HG03039 (cell line): ENCODE results near the gene RRP12.
"Not testable (repeated sequence)": the region's sequence is repeated elsewhere in the genome, so short reads cannot be mapped to it uniquely, and the experiment has no call there.

Source experiments
- ATAC-seq: cut with Tn5 transposase; IDR thresholded peaks from one replicate; pipeline ENCODE4 v1.9.1; 2021; ENCODE audit warnings: mild to moderate bottlenecking, moderate library complexity; ENCODE audit not compliant: unreplicated experiment

RRP12 gene

GRCh38 chr10:97408496-97408992 is 7.4 kb upstream of the RRP12 start:
- ATAC-seq: no peak

DNA sequence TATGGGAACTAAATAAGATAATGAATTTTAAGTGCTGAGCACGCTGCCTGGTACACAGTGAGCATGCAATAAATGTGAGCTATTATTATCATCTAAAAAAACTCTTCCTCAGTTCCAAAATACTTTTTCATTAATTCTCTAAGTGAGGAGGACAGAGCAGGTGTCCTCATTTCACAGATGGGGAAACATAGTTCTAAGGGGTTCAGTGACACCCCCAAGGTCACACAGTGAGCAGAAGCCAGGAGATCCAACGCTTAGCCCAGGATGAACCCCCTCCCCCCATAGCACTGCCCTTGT is 6.8 kb upstream of the RRP12 start:
- ATAC-seq: no peak

GRCh38 chr10:97407211-97407951 is 6.2 kb upstream of the RRP12 start:
- ATAC-seq: peak; percentile 79

DNA sequence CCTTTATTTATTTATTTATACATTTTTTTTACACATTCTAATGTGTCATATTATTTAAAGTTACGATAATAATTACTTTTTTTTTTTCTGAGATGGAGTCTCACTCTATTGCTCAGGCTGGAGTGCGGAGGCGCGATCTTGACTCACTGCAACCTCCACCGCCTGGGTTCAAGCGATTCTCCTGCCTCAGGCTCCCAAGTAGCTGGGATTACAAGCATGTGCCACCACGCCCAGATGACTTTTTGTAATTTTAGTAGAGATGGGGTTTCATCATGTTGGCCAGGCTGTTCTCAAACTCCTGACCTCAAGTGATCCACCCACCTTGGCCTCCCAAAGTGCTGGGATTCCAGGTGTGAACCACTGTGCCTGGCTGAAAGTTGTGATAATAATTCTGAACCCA is 5.3 kb upstream of the RRP12 start:
- ATAC-seq: not testable (repeated sequence)

DNA sequence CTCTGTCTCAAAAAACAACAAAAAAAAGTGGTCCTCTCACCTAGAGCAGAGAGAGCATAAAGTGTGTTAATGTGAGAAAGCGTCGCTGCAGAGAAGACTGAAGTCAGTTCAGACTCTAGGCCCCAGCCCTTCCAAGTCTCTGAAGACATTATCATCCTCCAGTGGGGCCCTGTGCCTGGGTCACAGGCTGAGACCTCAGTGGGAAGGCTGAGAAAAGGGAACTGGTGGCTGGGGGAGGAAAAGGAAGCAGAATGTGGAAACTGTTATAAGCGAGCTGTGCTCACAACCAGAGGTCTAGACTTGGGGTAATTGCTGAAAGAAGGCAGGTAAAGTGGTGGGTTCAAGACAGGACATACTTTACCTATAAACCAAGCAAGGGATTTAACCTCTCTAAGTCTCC is 4.9 kb upstream of the RRP12 start:
- no peak for ATAC-seq

DNA sequence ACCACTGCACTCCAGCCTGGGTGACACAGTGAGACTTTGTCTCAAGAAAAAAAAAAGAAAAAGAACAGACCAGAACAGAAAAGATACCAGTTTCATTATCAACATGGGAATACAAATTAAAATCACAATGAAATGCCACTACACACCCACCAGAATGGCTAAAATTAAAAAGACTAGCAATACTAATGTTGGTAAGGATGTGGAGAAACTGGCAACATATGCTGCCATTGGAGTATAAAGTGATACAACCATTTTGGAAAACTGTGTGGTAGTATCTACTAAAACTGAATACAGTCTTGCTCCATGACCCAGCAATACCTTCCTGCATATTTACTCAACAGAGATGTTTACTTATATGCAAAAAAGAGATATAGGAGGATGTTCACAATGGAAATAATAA is 2.9 kb upstream of the RRP12 start:
- no peak for ATAC-seq

DNA sequence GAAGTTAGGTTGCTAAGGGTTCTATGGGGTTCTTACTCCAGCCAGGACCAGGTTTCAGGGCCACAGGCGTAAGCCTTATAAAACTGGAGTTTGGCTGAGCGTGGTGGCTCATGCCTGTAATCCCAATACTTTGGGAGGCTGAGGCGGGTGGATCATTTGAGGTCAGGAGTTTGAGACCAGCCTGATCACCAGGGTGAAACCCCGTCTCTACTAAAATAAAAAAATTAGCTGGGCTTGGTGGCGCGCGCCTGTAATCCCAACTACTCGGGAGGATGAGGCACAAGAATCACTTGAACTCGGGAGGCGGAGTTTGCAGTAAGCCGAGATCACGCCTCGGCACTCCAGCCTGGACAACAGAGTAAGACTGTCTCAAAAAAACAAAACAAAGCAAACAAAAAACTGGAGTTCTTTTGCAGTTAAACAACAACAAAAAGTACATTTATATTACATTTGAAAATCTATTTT is 347 bp upstream of the RRP12 start:
- ATAC-seq: no peak

DNA sequence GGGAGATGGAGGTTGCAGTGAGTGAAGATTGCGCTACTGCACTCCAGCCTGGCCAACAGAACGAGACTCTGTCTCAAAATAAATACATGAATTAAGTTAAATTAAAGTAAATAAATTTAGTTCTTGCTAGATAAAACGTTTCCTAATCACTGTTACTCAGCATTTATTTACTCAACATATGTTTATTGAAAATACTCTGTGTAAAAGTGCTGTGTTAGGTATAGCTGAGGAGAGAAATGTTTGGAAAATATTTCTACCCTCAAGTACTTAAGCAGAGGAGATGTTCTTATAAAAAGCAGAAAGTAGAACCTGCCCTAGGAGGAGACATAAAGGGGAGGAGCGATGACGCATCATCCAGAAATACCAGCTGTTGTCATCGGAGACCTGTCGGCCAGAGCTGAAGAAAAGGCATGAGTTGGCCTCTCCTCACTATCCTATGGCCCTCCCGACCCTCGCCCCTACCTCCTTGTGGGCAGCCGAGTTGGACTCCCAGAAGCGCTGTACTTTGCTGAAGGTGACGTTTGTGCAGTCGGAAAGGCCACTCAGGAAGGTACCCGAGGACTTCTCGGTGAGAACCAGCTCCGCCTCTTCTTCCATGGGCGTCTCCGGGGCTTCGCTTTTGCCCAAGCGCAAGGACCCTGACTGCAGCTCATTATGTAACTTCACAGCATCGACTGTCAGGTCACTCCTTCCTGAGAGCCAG is 1.1 kb downstream of the RRP12 start:
- no peak for ATAC-seq

DNA sequence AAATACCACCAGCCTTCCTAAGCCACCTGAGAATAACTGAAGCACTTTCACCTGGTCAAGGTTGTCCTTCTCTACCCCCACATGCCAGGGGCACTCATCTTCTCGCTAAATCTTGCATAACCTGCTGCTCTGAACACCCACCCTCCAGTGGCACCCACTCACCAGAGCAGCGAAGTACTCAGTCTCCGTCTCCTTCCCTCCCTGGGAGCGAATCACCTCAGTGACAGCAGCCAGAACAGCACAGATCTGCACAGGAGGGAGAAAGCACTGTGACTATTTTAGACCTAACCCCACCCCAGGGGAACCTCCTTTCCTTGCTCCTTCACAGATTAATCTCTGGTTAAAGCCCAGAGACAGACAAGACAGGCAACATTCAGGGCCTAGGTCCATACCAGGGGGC is 5.1 kb downstream of the RRP12 start:
- no peak for ATAC-seq

DNA sequence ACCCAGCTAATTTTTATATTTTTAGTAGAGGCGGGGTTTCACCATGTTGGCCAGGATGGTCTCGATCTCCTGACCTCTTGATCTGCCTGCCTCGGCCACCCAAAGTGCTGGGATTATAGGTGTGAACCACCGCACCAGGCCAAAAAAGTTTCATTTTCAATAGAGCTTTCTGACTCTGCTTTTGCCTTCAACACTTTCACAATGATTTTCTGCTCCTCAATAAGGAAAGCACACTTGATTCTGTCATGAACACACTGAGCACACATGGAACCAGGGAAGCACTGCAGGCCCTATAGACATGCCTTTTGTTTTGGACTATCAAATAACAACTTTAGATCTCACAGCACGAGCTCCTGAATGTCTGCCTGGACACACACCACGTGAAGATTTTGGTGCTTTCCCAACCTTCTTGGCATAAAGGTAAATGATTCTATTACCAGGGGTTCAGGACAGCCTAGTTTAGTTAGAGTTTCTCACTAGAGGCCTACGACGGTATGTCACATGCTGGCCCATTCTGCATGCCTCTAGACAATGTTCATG is 8.0 kb downstream of the RRP12 start:
- no peak for ATAC-seq

- ATAC-seq: no peak
Observed at GRCh38 chr10:97390091-97390490, 11.0 kb downstream of the RRP12 start.

DNA sequence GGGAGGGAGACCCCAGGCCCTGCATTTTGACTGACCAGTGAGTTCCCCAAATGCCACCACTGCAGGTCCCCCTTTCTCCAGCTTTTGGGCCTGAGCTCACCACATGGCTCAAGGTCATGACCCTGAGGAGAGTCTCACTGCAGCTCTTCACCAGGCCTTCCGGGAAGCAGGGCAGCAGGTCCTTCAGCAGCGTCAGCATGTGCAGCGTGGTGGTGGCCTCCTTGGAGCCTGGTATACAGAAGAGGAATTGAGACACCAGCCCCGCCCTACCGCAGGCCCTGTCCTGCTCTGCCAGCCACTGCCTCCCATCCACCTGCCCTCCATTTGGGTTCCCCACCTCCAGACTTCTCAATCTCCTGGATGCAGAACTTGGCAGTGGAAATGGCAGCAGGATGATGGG is 13.0 kb downstream of the RRP12 start:
- ATAC-seq: no peak

- no peak for ATAC-seq
Observed at GRCh38 chr10:97385565-97385964, 15.6 kb downstream of the RRP12 start.

- no peak for ATAC-seq
Observed at GRCh38 chr10:97384641-97385040, 16.5 kb downstream of the RRP12 start.

DNA sequence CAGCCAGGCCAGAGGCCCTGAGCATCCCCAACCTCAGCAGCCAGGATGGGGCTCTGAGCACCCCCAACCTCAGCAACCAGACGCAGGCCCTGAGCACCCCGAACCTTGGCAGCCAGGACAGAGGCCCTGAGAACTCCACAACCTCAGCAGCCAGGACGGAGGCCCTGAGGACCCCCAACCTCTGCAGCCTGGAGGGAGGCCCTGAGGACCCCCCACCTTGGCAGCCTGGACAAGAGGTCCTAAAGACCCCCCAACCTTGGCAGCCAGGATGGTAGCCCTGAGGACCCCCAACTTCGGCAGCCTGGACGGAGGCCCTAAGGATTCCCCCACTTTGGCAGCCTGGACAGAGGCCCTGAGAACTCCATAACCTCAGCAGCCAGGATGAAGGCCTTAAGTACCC is 17.0 kb downstream of the RRP12 start:
- ATAC-seq: no peak

DNA sequence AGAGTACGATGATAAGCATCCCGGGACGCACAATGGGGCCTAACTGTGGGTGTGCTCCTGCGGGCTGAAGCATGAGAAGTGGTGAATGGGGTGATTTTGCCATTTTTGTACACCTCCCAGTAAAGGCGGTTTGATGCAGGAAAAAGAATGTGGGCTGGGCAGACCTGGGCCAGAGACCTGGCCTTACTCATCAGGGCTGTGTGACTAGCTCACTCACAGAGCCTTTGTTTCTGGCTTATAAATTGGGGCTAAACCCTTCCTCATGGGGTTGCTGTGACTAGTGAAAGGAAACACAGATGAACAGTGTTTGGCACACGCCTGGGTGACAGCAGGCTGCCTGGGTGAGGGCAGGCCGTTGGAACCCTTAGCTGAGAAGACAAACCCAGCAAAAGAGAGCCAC is 18.0 kb downstream of the RRP12 start:
- ATAC-seq: no peak

- no peak for ATAC-seq
Observed at GRCh38 chr10:97381626-97382025, 19.5 kb downstream of the RRP12 start.

DNA sequence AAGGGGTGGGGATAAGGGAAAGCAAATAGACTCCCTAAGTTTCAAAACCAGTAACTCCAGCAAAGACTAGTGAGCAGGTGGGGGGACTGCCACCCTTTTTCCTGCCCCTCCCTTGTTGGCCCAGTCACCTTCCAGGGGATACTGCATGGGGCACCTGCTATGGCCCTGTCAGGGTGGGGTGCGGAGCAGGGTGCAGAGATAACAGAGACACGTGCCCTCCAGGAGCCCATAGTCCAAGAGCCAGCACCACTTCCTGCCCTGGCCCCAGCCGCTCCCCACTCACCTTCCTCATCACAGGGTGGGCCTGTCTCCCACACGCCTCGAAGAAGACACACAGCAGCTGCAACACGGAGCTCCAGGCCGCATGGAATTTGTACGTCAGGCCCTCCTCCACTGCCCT is 20.6 kb downstream of the RRP12 start:
- ATAC-seq: no peak

DNA sequence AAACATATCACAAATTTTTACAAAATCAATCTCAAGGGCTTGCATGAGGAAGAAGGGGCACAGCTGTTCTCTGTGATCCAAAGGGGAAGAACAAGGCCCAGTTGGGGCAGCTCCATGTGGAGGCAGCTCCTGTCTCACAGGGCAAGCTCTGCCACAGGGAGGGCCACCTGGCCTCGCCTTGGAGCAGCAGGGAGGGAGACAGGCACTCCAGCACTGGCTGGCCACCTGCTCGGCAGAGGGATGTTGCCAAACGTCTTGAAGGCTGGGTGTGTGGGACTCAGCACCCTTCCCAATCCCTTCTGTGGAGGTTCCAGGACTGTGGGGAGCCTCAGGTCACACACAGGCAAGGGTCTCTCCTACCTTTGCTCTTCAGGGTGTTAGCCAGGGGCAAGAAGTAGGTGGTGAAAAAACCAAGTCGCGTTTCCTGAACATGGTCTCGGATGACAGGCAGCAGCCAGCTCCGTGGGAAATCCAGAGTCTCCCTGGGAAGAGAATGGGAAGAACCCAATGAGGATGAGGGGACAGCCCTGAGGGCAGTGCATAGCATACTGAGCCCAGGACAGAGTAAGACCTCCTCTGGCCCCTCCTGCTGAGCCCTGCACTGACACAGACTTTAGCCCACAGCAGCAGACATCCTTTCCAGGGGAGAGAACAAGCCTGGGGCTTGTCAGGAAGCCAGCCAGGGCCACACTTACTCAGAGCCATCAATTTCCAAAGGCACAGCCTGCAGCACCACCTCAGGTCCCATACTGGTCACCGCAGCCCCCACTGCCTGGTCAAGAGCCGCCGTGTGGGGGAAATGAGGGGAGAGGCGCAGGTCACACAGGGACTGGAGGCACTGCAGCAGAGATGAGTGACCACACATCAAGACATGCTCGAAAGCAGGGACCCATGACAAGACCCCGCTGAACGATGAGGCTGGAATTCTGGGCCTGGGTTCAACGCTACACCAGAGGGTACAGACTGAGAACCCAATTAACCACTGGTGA is 21.9 kb downstream of the RRP12 start:
- ATAC-seq: no peak

- no peak for ATAC-seq
Observed at GRCh38 chr10:97376413-97376812, 24.7 kb downstream of the RRP12 start.

GRCh38 chr10:97373456-97373855 is 27.7 kb downstream of the RRP12 start:
- ATAC-seq: no peak
